ENCODE results near the gene MAFF.

Gene MAFF

DNA sequence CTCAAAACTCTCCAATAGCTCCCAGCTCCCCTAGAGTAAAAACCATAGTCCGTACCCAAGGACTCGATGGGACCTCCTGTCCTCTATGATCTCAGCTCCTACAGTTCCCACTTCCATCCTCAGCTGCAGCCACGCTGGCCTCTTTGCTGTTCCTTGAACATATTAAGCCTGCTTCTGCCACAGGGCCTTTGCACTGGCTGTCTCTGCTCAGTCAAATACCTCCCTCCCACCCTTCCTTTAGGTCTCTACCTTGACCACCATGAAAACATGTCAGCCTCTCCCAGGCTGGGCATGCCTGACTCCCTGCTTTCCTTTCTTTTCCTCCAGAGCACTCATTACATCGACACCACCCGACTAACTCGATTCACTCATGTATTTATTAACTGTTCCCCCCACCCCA lies 46.5 kb downstream of the MAFF start:
- no peak for DNase-seq (ENCODE audit: low read depth in 2 of 2)

DNA sequence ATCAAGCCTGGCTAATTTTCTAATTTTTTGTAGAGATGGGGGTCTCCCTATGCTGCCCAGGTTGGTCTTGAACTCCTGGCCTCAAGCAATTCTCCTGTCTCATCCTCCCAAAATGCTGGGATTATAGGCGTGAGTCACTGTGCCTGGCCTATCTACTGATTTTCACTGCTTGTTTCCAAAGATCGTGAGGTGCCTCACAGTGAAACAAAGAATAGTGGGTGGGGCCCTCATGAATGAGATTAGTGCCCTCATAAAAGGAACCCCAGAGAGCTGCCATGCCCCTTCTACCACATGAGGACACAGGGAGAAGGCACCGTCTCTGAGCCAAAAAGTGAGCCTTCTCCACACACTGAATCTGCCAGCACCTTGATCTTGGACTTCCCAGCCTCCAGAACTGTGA lies 47.5 kb downstream of the MAFF start:
- no peak for DNase-seq (ENCODE audit: low read depth in 2 of 2)

DNA sequence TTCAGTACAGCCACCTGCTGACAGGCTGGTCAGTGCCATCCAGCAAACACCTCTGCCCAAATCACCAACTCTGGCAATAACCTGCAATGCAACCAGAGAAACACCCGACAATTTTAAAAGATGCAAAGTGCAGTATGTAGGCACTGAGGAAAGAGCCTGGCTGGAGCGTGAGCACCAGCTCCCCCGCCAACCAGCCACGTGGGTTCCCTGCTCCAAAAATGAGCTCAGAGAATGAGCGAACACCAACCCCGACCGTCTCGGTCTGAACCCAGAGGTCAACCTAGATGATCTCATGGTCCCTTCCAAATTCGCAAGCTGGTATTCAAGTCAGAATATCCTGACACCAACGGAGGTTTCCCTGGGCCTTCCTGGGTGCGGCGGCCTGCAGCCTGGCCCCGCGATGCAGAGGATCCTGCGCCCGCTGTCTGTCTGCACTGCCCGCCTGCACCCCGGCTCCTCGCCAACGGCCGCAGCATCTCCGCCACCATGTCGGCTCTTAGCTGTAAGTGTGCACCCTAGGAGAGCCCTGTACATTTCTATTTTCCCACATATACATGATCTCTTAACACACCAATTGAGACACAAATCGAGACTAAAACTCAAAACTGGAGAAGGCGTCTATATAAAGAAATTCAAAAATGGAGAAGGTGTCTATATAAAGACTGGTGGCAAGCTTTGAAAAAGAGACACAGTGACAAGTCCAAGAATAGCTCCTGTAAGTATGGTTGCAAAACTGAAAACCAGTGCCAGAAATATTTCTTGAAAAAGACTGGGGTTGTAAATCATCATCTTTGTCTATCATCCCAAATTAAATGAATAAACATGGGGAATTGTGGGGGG lies 48.2 kb downstream of the MAFF start:
- DNase-seq (ENCODE audit: low read depth in 2 of 2), result no peak

DNA sequence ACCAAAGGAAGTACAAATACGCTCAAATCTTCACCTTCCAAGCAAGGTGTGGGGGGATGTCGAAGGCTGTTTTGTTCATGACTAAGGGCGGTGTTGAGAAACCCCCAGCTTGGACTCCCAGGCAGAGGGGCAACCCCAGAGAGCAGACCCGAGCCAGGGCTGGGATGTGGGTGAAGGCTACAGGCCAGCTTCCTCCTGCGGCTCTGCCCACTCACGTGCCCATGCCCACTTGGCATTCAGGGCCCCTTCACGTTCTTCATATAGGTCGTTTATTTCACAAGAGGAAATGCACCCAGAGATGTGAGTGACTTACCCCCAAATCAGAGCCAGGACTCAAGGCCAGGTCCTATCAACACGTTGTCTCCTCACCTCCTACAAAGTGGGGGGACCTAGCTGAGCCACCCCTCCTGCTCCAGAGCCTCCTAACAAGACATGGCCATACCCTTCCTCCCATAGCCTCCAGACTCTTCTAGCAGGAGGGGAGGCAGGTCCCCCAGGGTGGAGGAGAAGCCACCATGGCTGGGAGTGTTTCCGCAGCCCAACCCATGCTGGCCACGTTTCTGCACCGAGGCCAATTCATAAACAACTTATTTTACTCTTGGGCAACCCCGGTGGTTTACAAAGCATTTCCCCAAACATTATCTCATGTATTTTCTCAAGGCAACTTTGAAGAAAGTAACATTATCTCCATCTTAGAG lies 49.0 kb downstream of the MAFF start:
- no peak for DNase-seq (ENCODE audit: low read depth in 2 of 2)

DNA sequence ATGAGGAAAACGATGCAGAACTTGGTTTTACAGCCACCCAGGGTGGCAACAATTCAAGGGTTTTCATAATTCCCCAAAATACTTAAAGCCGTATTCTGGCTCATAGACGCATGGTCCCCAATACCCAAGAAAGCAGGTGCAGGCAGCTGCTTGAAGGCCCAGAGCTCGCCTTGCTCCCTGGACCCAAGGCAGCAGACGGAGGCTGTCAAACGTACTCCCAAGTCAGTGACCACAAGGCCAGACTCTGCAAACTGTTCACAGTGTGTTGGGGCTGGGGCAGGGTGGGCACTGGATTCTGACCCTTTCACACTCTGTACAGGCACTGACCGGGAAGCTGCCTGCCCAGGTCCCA lies 49.5 kb downstream of the MAFF start:
- no peak for DNase-seq (ENCODE audit: low read depth in 2 of 2)

DNA sequence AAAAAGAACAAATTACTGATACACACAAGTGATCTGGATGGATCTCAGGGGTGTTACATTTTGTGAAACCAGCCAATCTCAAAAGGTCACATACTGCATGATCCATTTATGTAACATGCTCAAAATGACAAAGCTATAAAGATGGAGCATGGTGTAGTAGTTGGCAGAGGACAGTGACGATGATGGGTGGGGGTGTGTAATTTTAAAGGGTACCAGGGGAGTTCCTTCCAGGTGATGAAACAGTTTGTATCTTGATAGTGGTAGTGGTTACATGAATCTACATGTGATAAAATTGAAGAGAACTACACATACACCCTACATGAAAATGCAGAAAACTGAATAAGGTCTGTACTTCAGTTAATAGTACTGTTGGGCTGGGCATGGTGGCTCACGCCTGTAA lies 53.9 kb downstream of the MAFF start:
- no peak for DNase-seq (ENCODE audit: low read depth in 2 of 2)

DNA sequence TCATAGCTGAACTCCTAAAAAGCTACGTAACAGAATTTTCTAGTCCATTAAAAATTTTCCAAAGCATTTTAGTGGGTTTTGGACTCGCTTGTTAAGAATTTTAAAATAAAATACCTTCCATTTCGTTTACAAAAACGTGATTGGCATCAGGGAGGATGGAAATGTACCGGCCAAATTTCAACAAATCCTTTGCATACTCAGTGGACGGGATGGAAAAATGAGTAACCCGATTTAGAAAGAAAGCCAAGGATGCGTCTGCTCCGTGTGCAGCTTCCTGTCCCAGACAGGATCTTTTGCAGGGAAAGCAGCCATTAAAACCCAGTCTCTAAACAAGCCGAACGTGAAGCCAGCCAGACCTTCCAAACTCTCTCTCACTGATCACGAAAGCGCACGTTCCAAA lies 55.4 kb downstream of the MAFF start:
- DNase-seq (ENCODE audit: low read depth in 2 of 2), result no peak

DNA sequence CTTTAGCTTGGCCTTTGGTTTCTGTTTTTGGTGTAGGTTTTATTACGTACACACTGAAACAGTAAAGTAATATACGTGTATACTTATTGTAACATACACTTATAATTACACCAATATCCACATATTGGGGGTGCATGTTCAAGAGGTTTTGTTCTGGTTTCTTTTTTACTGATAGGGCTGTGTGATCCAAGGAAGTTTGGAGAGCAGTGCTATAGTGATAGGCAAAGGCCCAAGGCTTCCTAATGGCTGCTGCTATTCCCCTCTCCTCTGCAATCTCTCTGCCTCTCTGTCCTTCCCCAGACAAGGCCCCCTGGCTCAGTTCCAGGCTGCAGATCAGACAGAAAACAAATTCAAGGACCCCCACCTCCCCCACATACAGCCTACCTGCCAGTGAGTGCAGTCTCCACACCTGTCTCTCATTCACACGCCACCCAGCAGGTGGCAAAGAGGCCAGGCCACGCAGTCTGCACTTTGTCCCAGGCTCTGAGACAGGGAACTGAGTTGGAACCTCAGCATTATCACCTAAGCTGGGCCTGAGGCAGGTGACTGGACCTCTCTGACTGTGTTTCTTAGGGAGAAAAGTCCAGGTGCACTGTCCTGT lies 56.0 kb downstream of the MAFF start:
- no peak for DNase-seq (ENCODE audit: low read depth in 2 of 2)

DNA sequence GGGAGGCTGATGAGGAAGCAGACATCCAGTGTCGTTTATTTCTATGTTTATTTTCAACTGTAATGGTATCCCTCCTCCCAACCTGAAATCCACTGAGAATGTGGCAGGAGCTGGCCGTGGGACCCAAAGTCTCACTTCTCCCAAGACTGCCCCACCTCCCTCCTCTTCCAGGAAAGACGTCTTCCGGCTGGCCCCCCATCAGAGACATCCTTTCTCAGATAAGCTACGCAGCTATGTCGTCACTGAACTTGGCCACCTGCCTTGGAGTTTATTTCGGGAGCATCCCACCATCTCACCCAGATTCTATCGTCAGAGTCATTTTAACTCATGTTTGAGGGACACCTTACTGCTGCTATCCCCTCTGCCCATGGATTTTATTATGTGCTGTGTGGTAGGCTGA lies 57.1 kb downstream of the MAFF start:
- DNase-seq (ENCODE audit: low read depth in 2 of 2), result no peak

DNA sequence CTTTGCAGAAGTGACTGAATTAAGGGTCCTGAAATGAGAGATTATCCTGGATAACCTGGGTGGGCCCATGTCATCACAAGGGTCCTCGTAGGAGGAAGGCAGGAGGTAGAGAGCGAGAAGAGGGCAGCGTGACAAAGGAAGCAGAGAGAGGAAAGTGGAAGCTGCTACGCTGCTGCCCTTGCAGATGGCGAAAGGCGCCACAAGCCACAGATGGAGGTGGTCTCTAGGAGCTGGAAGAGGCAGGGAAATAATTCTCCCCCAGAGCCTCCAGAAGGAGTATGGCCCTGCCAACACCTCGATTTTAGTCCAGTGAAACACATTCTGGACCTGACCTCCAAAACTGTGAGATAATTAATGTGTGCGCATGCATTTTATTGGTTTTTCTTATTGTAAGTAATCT lies 57.6 kb downstream of the MAFF start:
- DNase-seq (ENCODE audit: low read depth in 2 of 2), result no peak

DNA sequence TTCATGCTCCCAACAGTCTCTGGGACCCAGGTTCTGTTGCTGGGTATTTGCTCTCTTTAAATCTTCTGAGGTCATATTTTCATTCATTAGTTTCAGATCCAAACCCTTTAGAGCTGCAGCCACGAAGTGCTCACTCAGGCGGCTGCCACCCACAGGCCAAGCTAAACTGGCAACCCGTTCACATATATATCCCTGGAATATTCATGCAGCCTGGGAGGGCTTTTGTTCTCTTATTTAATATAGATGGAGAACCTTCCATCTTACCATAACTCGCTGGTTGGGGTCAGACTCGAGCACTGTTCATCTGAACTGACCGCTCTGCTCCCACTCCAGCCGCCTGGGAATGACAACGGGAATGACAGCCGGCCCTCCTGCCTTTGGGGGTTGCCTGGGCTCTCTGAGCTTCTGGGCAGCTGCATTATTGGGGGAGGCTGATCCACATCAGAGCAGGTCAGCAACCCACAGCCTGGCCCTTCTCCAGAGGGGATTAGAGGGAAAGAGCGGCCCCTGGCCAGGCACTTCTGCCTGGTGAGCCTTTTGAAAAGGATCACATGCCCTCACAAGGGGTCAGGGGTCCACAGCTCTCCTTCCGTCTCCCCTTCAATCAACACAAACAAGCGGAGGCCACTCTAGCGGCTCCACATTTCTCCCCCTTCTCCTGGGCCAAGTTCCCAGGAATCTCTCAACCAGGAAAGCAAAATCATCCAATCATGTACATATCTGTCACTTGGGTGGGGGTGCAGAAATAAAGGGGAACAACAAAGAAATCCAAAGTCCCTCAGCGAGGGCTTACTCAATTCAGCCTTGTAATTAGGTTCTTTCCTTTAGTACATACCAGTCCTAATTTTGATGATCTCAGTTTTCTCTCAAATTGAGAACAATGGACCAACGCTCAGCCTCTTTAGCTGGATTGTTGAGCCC lies 59.2 kb downstream of the MAFF start:
- no peak for DNase-seq (ENCODE audit: low read depth in 2 of 2)

DNA sequence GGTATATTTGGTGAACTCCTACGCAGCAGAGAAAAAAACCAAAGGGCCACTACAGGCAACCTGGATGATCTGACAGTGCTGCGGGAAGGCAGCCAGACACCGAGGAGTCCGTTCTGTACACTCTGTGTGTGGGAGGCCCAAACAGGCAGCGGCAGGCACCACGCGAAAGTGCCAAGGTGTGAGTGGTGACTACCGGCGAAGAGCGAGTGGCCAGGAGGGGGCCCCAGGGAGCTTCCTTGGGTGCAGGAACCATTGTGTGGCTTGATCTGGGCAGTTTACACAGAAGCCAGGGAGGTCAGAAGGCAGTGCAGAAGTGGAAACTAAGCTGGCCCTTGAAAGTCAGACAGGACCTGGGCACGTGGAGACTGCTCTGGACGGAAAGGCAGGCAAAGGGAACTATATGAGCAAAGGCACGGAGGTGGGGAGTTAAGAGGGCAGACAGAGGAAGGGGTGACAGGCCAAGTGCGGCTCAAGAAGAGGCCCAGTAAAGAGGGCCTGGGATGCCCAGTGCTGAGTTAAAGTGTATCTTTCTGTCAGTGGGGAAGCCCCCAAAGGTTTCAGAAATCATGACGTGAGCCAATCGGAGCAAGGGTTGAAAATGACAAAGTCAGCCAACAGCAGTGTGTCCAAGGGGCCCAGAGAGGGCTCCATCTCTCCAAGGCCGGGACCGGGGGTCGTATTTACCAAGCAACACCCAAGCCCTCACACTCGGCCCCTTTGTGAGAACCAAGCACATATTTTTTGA lies 60.4 kb downstream of the MAFF start:
- DNase-seq (ENCODE audit: low read depth in 2 of 2), result no peak

DNA sequence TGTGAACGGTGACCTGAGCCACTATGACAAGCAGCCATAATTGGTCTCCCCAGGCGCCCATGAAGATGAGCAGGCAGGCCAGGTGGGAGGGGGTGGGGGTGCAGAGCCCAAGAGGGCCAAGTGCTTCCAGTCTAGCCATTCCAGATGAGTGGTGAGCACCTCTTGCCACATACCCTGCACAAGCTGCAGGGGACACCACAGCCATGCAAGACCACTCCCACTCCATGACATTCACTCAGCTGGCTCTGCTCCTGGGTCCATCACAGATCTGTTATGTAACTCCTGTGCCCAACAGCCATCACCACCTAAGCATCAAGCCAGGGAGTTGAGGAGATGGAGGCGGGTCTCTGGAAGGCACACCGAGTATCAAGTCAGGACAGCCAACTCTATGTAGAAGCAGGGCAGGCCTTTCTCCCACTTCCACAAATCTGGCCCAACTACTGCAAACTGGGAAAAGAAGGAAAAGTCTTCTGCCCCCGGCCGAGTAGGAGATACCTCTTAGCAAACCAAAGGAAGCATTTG lies 62.6 kb downstream of the MAFF start:
- DNase-seq (ENCODE audit: low read depth in 2 of 2), result no peak
